Activated CD4-positive, alpha-beta T cell treated with anti-CD3 and anti-CD28 coated beads, Interleukin-2, amount 50 U/mL, for 1 hour (primary cell): ENCODE measurements around the gene NR0B2.
A peak's percentile ranks its signal among the peaks of the same experiment; 100 is the strongest.
"Not testable (repeated sequence)": the region's sequence is repeated elsewhere in the genome, so short reads cannot be mapped to it uniquely, and the experiment has no call there.

Experiments
- DNase-seq: peaks from one replicate; pipeline ENCODE4 v3.0.0-alpha.2; 2020

Gene NR0B2

GRCh38 chr1:26888231-26888630, 25.5 kb downstream of the NR0B2 start:
- DNase-seq = no peak

GRCh38 chr1:26887125-26887524, 26.6 kb downstream of the NR0B2 start:
- no peak for DNase-seq

- DNase-seq = no peak
Measured at GRCh38 chr1:26882696-26883463, 30.9 kb downstream of the NR0B2 start.

GRCh38 chr1:26881611-26882010, 32.2 kb downstream of the NR0B2 start:
- not testable (repeated sequence) for DNase-seq

DNA sequence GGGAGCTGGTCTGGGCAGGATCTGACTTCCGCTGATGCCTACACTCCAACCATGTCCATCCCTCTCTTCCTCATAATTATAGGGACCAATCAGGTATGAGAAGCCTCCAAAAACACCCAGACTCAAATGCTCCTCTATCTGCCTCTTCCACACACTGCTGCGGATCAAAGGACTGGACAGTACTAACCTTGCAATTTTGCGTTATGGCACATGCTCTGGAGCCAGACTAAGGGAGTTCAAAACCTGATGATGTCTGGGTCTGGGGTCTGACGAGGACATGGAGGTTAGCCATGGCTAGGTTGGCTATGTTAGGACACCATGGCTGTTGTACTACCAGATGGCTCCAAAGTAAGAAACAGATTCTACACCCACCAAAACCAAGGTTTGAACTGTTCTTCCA, 34.0 kb downstream of the NR0B2 start:
- DNase-seq = no peak

DNA sequence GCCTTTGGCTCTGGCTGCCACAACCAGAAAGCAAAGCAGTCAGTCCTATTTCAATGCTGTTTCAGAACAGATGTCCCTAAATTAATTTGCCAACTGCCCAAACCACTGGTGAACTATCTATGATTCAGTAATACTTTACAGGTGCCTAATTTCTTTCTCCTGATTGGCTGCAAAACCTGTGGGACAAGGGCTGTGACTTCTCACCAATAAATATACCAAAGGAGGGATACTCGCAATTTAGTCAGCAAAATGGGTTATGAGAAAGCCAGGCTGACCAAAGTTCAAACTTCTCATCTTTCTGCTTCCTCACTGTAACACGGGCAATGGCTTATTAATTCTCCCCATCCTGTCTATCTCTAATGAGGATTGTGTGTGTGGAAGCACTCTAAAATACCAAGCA, 36.4 kb downstream of the NR0B2 start:
- no peak for DNase-seq

DNA sequence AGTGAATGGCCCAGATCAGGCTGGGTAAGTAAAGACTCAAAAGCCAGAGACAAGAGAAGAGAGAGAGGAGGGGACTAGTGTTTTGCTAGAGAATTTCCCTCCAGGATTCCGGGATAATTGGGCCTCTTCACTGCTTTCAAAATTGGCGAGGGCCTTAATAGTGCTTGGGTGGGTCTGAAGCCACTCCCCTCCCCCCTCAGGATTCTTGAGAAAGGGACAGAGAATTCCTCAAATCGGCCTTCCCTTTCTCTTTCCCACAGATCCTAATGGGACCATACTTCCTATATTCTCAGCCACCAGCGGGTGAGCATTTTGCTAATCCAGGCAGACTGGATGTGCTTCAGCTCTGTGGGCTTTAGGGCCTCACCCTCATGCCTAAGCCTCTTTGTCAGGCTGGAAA, 38.9 kb downstream of the NR0B2 start:
- no peak for DNase-seq

DNA sequence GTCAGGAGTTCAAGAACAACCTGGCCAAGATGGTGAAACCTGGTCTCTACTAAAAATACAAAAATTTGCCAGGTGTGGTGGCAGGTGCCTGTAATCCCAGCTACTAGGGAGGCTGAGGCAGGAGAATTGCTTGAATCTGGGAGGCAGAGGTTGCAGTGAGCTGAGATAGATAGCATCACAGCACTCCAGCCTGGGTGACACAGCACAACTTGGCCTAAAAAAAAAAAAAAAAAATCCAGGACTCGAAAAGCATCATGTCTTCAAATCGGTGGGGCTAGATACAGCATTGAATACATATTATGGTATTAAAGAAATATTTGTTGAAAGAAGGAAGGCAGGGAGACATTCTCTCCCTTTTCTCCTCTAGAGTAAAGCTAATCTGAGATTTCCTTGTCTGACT, 40.7 kb downstream of the NR0B2 start:
- not testable (repeated sequence) for DNase-seq

GRCh38 chr1:26864610-26865480, 48.9 kb downstream of the NR0B2 start:
- peak; percentile 92 for DNase-seq

- DNase-seq = no peak
Measured at GRCh38 chr1:26863685-26864077, 50.1 kb downstream of the NR0B2 start.

- DNase-seq = peak; percentile 49
Measured at GRCh38 chr1:26862781-26863684, 50.7 kb downstream of the NR0B2 start, which contains the start of gene SFN. TSS of gene SFN (plus strand) at chr1:26863149. CDS start at chr1:26863213, 64 bp downstream.

DNA sequence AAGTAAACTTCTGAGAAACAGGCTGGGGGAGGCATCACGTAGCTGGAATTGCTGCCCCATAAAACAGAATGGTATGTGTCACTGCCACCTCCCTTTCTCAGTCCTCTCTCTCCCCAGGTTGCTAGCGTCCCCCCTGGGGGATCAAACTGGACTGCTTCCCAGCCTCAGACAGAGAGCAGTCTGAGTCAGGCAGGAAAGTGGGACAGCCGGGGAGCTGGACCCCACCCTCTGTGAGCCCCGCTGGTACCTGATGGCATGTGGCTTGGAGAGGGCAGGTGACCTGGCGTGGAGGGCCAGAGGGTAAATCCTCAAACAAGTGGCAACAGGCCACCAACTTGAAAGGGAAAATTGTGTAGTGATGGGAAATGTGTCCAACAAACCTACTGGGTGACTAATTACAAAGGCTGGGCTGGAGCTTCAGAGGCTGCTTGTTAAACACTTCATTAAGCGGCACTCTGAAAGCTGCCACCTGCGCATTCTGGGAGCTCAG, 51.8 kb downstream of the NR0B2 start:
- no peak for DNase-seq
